PC-3 (cell line): ENCODE data around the gene REG4. TPM values are rescaled to one million over a fixed set of nuclear protein-coding genes. Genes with fewer than 3 reads are reported as not detected.
A peak's percentile ranks its signal among the peaks of the same experiment; 100 is the strongest.

Source experiments
- ATAC-seq: fragments of 200-7000 bp; cut with Tn5 transposase; 2 replicates; pipeline ENCODE4 v1.9.1; 2020; ENCODE audit warnings: mild to moderate bottlenecking, moderate library complexity
- BruUV-seq: library from RNA; stranded (reverse); fragments of 400-500 nt; replicated peaks from 2 replicates; lab custom pipeline; 2021; lab: Mats Ljungman, UMichigan
- CTCF ChIA-PET: fragments of 300-600 bp; sonication (Branson Sonifier 250); formaldehyde crosslinking; loops from one replicate; lab custom pipeline; 2022; ENCODE audit warnings: antibody characterized with exemption; lab: Charles Lee
- POLR2A ChIA-PET: fragments of 300-600 bp; sonication (Branson Sonifier 250); formaldehyde crosslinking; loops from one replicate; lab custom pipeline; 2022; ENCODE audit warnings: antibody characterized with exemption; ENCODE audit not compliant: unreplicated experiment; lab: Charles Lee
- DNase-seq: peaks from one replicate; pipeline ENCODE4 v3.0.0-alpha.2; 2015
- H2AFZ ChIP-seq: fragments of 300-600 bp; sonication (generic); 2 replicates; pipeline ENCODE4 v1.6.0; 2016; ENCODE audit warnings: antibody characterized with exemption, low read length
- H3F3A ChIP-seq: fragments of 300-600 bp; sonication (generic); one replicate; pipeline ENCODE4 v1.6.0; 2017; ENCODE audit warnings: antibody characterized with exemption, low read length, control low read depth, mild to moderate bottlenecking; ENCODE audit not compliant: unreplicated experiment
- H3K27ac ChIP-seq: fragments of 300-600 bp; sonication (generic); 2 replicates; pipeline ENCODE4 v1.5.1; 2016; ENCODE audit warnings: mild to moderate bottlenecking, low read length
- H3K27me3 ChIP-seq: fragments of 300-600 bp; sonication (generic); 2 replicates; pipeline ENCODE4 v1.6.1; 2016; ENCODE audit warnings: low read length, mixed read lengths
- H3K36me3 ChIP-seq: fragments of 300-600 bp; sonication (generic); 2 replicates; pipeline ENCODE4 v1.6.1; 2016; ENCODE audit warnings: low read depth, mixed run types, low read length, mixed read lengths
- H3K4me1 ChIP-seq: fragments of 300-600 bp; sonication (generic); 2 replicates; pipeline ENCODE4 v1.5.1; 2016; ENCODE audit warnings: low read length; ENCODE audit not compliant: insufficient read depth
- H3K4me2 ChIP-seq: fragments of 300-600 bp; sonication (generic); 2 replicates; pipeline ENCODE4 v1.6.0; 2016; ENCODE audit warnings: low read length
- H3K4me3 ChIP-seq: fragments of 300-600 bp; sonication (generic); 2 replicates; pipeline ENCODE4 v1.5.1; 2016; ENCODE audit warnings: mild to moderate bottlenecking, low read length, mixed read lengths
- H3K79me2 ChIP-seq: fragments of 300-600 bp; sonication (generic); 2 replicates; pipeline ENCODE4 v1.6.1; 2017; ENCODE audit warnings: low read length, mixed read lengths
- H3K9ac ChIP-seq: fragments of 300-600 bp; sonication (generic); 2 replicates; pipeline ENCODE4 v1.6.0; 2016; ENCODE audit warnings: mild to moderate bottlenecking, low read length
- H3K9me2 ChIP-seq: fragments of 300-600 bp; sonication (generic); replicated peaks from 2 replicates; pipeline ENCODE4 v1.6.1; 2016; ENCODE audit warnings: mixed run types, low read length, mixed read lengths
- H3K9me3 ChIP-seq: fragments of 300-600 bp; sonication (generic); 2 replicates; pipeline ENCODE4 v1.6.1; 2016; ENCODE audit warnings: low read length, mixed read lengths
- H4K20me1 ChIP-seq: fragments of 300-600 bp; sonication (generic); 2 replicates; pipeline ENCODE4 v1.6.1; 2016; ENCODE audit warnings: low read length, mixed read lengths
- CTCF ChIP-seq: fragments of 300-600 bp; sonication (generic); conservative IDR thresholded peaks from 2 replicates; pipeline ENCODE4 v1.5.1; 2017; ENCODE audit warnings: antibody characterized with exemption, low read depth, mild to moderate bottlenecking, low read length
- EZH2 ChIP-seq: fragments of 300-600 bp; sonication (generic); IDR thresholded peaks from one replicate; pipeline ENCODE4 v1.6.1; 2017; ENCODE audit warnings: antibody characterized with exemption, mild to moderate bottlenecking, low read length; ENCODE audit not compliant: unreplicated experiment
- EZH2phosphoT487 ChIP-seq: fragments of 300-600 bp; sonication (generic); IDR thresholded peaks from 2 replicates; pipeline ENCODE4 v1.6.1; 2018; ENCODE audit warnings: mild to moderate bottlenecking, antibody characterized with exemption, low read length, borderline replicate concordance
- intact Hi-C: fragments of 100-400 bp; cut with micrococcal nuclease; formaldehyde crosslinking; loops from 2 replicates; pipeline ENCODE4 v1.9.0; 2023
- total RNA-seq: library from RNA; depleted of rRNA; stranded (reverse); fragments of >200 nt; gene quantifications from 2 replicates; pipeline ENCODE4 v1.2.3, GENCODE V29; 2014

The REG4 gene
- total RNA-seq, 1 experiment from 2014 or later: 0.87 TPM

DNA sequence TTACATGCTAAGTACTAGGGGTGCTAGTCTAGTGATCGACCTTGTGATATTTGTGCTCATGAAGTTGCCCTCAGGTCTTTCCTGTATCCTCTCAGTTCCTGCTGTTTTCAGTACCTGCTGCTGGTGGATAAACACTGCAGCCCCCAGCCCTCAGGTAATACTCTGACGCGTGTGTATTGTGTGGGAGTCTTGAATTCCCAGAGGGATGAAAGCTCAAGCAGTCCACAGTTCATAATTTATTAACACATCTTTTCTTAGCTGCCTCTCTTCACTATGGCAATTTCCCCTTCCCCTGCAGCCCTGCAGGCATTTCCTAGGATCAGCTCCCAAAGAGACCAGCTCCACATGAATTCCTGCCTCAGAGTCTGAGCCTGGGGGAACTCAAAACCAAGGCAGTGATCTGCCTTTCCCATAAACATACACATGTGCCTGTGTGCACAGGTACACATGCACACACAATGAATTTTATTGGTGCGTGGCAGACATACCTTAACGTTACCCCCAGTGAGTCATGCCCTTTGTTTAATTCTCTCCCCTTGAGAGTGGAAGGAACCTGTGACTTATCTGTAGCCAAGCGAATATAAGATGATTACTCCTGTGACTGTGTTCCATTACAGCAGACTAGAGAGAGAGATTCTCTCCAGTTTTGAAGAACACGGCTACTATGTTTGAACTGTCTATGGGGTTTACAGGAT is 28.5 kb downstream of the REG4 start:
- ChIA-PET CTCF (no interaction called here), POLR2A (no interaction called here)
- Histone ChIP-seq H3K4me3 (no peak overlapping the region), H3K36me3 (no peaks in the 10 kb centered on the region), H3K4me1 (peaks cover 67% of the 10 kb centered on the region), H3K9ac (no peak overlapping the region), H3K27me3 (no peaks in the 10 kb centered on the region), H3F3A (no peaks in the 10 kb centered on the region), H3K9me3 (no peaks in the 10 kb centered on the region), H3K27ac (peak overlapping the region; percentile 49), H3K9me2 (no peaks in the 10 kb centered on the region), H3K4me2 (peak overlapping the region; percentile 64), H3K79me2 (no peaks in the 10 kb centered on the region), H2AFZ (no peak overlapping the region), H4K20me1 (no peaks in the 10 kb centered on the region)
- intact Hi-C loops: loop anchor here (10.0 kb wide), 1 partner anchor 108 kb away; no protein-coding TSS in a partner anchor
- peak; percentile 72 for ATAC-seq
- no TSS peak for BruUV-seq
- TF ChIP-seq CTCF (no peak), EZH2phosphoT487 (no peak), EZH2 (no peak)
- peak; percentile 89 for DNase-seq

DNA sequence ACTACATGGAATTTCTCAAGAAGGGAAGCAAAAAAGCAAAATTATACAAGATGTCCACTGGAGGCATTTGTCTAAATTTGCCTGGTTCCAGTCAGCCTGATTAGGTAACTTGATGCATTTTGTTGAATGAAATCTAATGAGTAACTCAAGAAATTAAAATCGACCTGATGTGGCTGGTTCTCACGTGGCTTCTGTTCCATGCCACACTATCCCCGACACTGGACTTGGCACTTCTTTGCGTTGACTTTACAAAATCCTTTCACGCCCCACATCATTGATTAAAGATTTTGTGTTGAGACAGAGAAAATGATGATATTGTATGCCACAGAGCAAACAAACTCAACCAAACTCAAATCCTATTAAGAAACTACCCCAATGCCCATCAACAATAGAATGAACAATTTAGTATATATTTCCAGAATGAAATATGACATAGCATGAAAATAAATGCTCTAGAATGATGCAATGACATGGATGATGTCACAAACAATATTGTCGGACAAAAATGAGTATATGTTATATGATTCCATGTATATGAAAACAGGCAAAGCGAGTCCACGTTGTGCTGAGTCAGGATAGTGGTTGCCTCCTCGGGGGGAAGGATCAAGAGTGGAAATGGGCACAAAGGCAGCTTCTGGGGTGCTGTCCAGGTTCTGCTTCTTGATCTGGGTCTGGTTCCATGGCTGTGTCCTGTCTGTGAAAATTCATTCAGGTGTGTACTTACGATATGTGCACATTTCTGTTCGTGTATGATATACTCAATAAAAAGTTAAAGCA is 29.6 kb downstream of the REG4 start:
- Histone ChIP-seq H3K4me2 (no peak overlapping the region), H3K4me1 (peaks cover 55% of the 10 kb centered on the region), H3K9ac (no peak overlapping the region), H4K20me1 (no peaks in the 10 kb centered on the region), H3K9me2 (no peaks in the 10 kb centered on the region), H3K27me3 (no peaks in the 10 kb centered on the region), H3K27ac (no peak overlapping the region), H3K9me3 (no peaks in the 10 kb centered on the region), H3K36me3 (no peaks in the 10 kb centered on the region), H3F3A (no peaks in the 10 kb centered on the region), H2AFZ (no peak overlapping the region), H3K79me2 (no peaks in the 10 kb centered on the region), H3K4me3 (no peak overlapping the region)
- no peak for ATAC-seq
- intact Hi-C loops: loop anchor here (2.0 to 10.0 kb wide), 2 partner anchors 37 to 107 kb away; no protein-coding TSS in a partner anchor
- CTCF ChIA-PET: no interaction called here
- POLR2A ChIA-PET: no interaction called here
- no peak for TF ChIP-seq EZH2phosphoT487
- no peak for TF ChIP-seq CTCF
- no peak for TF ChIP-seq EZH2
- no peak for DNase-seq
- BruUV-seq: no TSS peak
